ENCODE data around the gene LRRC39. TPM values are rescaled to one million over a fixed set of nuclear protein-coding genes. Genes with fewer than 3 reads are reported as not detected.
"Not testable (repeated sequence)": the region's sequence is repeated elsewhere in the genome, so short reads cannot be mapped to it uniquely, and the experiment has no call there.

LRRC39 gene
- total RNA-seq = 1 to 10 TPM in 1 of 2 donors, under 1 TPM in 1; 0.82 to 1.0 TPM

GRCh38 chr1:100178091-100178490, at the start of gene LRRC39:
TSS of gene LRRC39 (minus strand) at chr1:100178256. CDS start at chr1:100168516, 9,740 bp downstream.
- Mint-ChIP-seq H3K9me3 (no peaks in the 10 kb centered on the region), H3K27me3 (no peaks in the 10 kb centered on the region)

GRCh38 chr1:100222428-100222827, 44.4 kb upstream of the LRRC39 start:
- H3K36me3 Mint-ChIP-seq (ENCODE audit: low read depth) = peaks cover 24% of the 10 kb centered on the region
- H3K4me1 Mint-ChIP-seq = peaks cover 9% of the 10 kb centered on the region
- no peaks in the 10 kb centered on the region for H3K27me3 Mint-ChIP-seq
- no peak overlapping the region for H3K27ac Mint-ChIP-seq
- H3K4me3 Mint-ChIP-seq = no peak overlapping the region
- ATAC-seq (replicated peaks) = no peak
- H3K9me3 Mint-ChIP-seq = no peaks in the 10 kb centered on the region

More at GRCh38 chr1:100178091-100178490, at the start of gene LRRC39:
- H3K4me1 Mint-ChIP-seq = no peaks in the 10 kb centered on the region
- no peak within 1 kb of the TSS for H3K4me3 Mint-ChIP-seq
- no peaks in the 10 kb centered on the region for H3K36me3 Mint-ChIP-seq (ENCODE audit: low read depth)
- H3K27ac Mint-ChIP-seq = no peak within 1 kb of the TSS
- ATAC-seq (replicated peaks) = no peak

- peak; percentile 49 for ATAC-seq (replicated peaks)
- no peak overlapping the region for H3K4me3 Mint-ChIP-seq
- H3K27ac Mint-ChIP-seq = peak overlapping the region; percentile 23
- H3K4me1 Mint-ChIP-seq = peaks cover 9% of the 10 kb centered on the region
- H3K36me3 Mint-ChIP-seq (ENCODE audit: low read depth) = peaks cover 44% of the 10 kb centered on the region
- H3K27me3 Mint-ChIP-seq = no peaks in the 10 kb centered on the region
- no peaks in the 10 kb centered on the region for H3K9me3 Mint-ChIP-seq
Observed at GRCh38 chr1:100219883-100220282, 41.8 kb upstream of the LRRC39 start.

GRCh38 chr1:100219457-100219856, 41.4 kb upstream of the LRRC39 start:
- no peak for ATAC-seq (replicated peaks)
- Mint-ChIP-seq H3K4me1 (peaks cover 9% of the 10 kb centered on the region), H3K27me3 (no peaks in the 10 kb centered on the region), H3K4me3 (no peak overlapping the region), H3K27ac (peak overlapping the region; percentile 23), H3K9me3 (no peaks in the 10 kb centered on the region), H3K36me3 (ENCODE audit: low read depth) (peaks cover 46% of the 10 kb centered on the region)

- Mint-ChIP-seq H3K9me3 (no peaks in the 10 kb centered on the region), H3K4me3 (no peak overlapping the region), H3K36me3 (ENCODE audit: low read depth) (peaks cover 53% of the 10 kb centered on the region), H3K4me1 (peaks cover 9% of the 10 kb centered on the region), H3K27ac (peak overlapping the region; percentile 8), H3K27me3 (no peaks in the 10 kb centered on the region)
- no peak for ATAC-seq (replicated peaks)
Observed at GRCh38 chr1:100217834-100218233, 39.8 kb upstream of the LRRC39 start.

GRCh38 chr1:100215101-100215500, 37.0 kb upstream of the LRRC39 start:
- H3K4me1 Mint-ChIP-seq = peaks cover 4% of the 10 kb centered on the region
- H3K27ac Mint-ChIP-seq = no peak overlapping the region
- no peak for ATAC-seq (replicated peaks)
- H3K27me3 Mint-ChIP-seq = no peaks in the 10 kb centered on the region
- H3K36me3 Mint-ChIP-seq (ENCODE audit: low read depth) = peaks cover 78% of the 10 kb centered on the region
- no peak overlapping the region for H3K4me3 Mint-ChIP-seq
- H3K9me3 Mint-ChIP-seq = no peaks in the 10 kb centered on the region

- ATAC-seq (replicated peaks) = no peak
Observed at GRCh38 chr1:100213141-100213540, 35.1 kb upstream of the LRRC39 start.

GRCh38 chr1:100206301-100206700, 28.2 kb upstream of the LRRC39 start:
- H3K27ac Mint-ChIP-seq = no peak overlapping the region
- H3K36me3 Mint-ChIP-seq (ENCODE audit: low read depth) = peaks cover 90% of the 10 kb centered on the region
- H3K4me1 Mint-ChIP-seq = peaks cover 5% of the 10 kb centered on the region
- H3K9me3 Mint-ChIP-seq = no peaks in the 10 kb centered on the region
- no peak overlapping the region for H3K4me3 Mint-ChIP-seq
- no peak for ATAC-seq (replicated peaks)
- H3K27me3 Mint-ChIP-seq = no peaks in the 10 kb centered on the region

More at GRCh38 chr1:100213141-100213540, 35.1 kb upstream of the LRRC39 start:
- H3K36me3 Mint-ChIP-seq (ENCODE audit: low read depth) = peaks cover 88% of the 10 kb centered on the region
- H3K4me1 Mint-ChIP-seq = no peaks in the 10 kb centered on the region
- H3K9me3 Mint-ChIP-seq = no peaks in the 10 kb centered on the region
- H3K4me3 Mint-ChIP-seq = no peak overlapping the region
- no peaks in the 10 kb centered on the region for H3K27me3 Mint-ChIP-seq
- H3K27ac Mint-ChIP-seq = no peak overlapping the region

- H3K27me3 Mint-ChIP-seq; H3K9me3 Mint-ChIP-seq; H3K4me3 Mint-ChIP-seq; H3K27ac Mint-ChIP-seq; ATAC-seq (replicated peaks); H3K4me1 Mint-ChIP-seq: not testable (repeated sequence)
- peaks cover 90% of the 10 kb centered on the region for H3K36me3 Mint-ChIP-seq (ENCODE audit: low read depth)
Observed at GRCh38 chr1:100205593-100205992, 27.5 kb upstream of the LRRC39 start.

- H3K27ac Mint-ChIP-seq; ATAC-seq (replicated peaks); H3K9me3 Mint-ChIP-seq; H3K4me3 Mint-ChIP-seq; H3K4me1 Mint-ChIP-seq; H3K27me3 Mint-ChIP-seq: not testable (repeated sequence)
- peaks cover 91% of the 10 kb centered on the region for H3K36me3 Mint-ChIP-seq (ENCODE audit: low read depth)
Observed at GRCh38 chr1:100205103-100205502, 27.0 kb upstream of the LRRC39 start.

GRCh38 chr1:100202703-100203102, 24.6 kb upstream of the LRRC39 start:
- not testable (repeated sequence) for H3K27me3 Mint-ChIP-seq; ATAC-seq (replicated peaks); H3K4me3 Mint-ChIP-seq; H3K9me3 Mint-ChIP-seq; H3K4me1 Mint-ChIP-seq
- Mint-ChIP-seq H3K36me3 (ENCODE audit: low read depth) (peaks cover 97% of the 10 kb centered on the region), H3K27ac (peak overlapping the region; percentile 0)

GRCh38 chr1:100200060-100200459, 22.0 kb upstream of the LRRC39 start:
- not testable (repeated sequence) for ATAC-seq (replicated peaks); H3K4me3 Mint-ChIP-seq; H3K27ac Mint-ChIP-seq; H3K4me1 Mint-ChIP-seq; H3K27me3 Mint-ChIP-seq; H3K9me3 Mint-ChIP-seq
- H3K36me3 Mint-ChIP-seq (ENCODE audit: low read depth) = peaks cover 97% of the 10 kb centered on the region

GRCh38 chr1:100198596-100198995, 20.5 kb upstream of the LRRC39 start:
- no peaks in the 10 kb centered on the region for H3K9me3 Mint-ChIP-seq
- ATAC-seq (replicated peaks) = no peak
- H3K27ac Mint-ChIP-seq = no peak overlapping the region
- H3K4me3 Mint-ChIP-seq = no peak overlapping the region
- H3K27me3 Mint-ChIP-seq = no peaks in the 10 kb centered on the region
- H3K36me3 Mint-ChIP-seq (ENCODE audit: low read depth) = peaks cover 92% of the 10 kb centered on the region
- H3K4me1 Mint-ChIP-seq = peaks cover 5% of the 10 kb centered on the region

- H3K4me3 Mint-ChIP-seq = no peak overlapping the region
- no peak overlapping the region for H3K27ac Mint-ChIP-seq
- no peaks in the 10 kb centered on the region for H3K4me1 Mint-ChIP-seq
- no peak for ATAC-seq (replicated peaks)
- peaks cover 18% of the 10 kb centered on the region for H3K36me3 Mint-ChIP-seq (ENCODE audit: low read depth)
- no peaks in the 10 kb centered on the region for H3K9me3 Mint-ChIP-seq
- H3K27me3 Mint-ChIP-seq = no peaks in the 10 kb centered on the region
Observed at GRCh38 chr1:100188617-100189016, 10.6 kb upstream of the LRRC39 start.

GRCh38 chr1:100187912-100188311, 9.9 kb upstream of the LRRC39 start:
- Mint-ChIP-seq H3K4me3 (no peak overlapping the region), H3K36me3 (ENCODE audit: low read depth) (peaks cover 16% of the 10 kb centered on the region), H3K4me1 (no peaks in the 10 kb centered on the region), H3K27me3 (no peaks in the 10 kb centered on the region), H3K9me3 (no peaks in the 10 kb centered on the region), H3K27ac (no peak overlapping the region)
- ATAC-seq (replicated peaks) = no peak

GRCh38 chr1:100184536-100184935, 6.5 kb upstream of the LRRC39 start:
- Mint-ChIP-seq H3K4me1 (no peaks in the 10 kb centered on the region), H3K4me3 (no peak overlapping the region)

More at GRCh38 chr1:100184536-100184935, 6.5 kb upstream of the LRRC39 start:
- H3K36me3 Mint-ChIP-seq (ENCODE audit: low read depth) = no peaks in the 10 kb centered on the region
- H3K27ac Mint-ChIP-seq = no peak overlapping the region
- no peak for ATAC-seq (replicated peaks)
- no peaks in the 10 kb centered on the region for H3K27me3 Mint-ChIP-seq
- H3K9me3 Mint-ChIP-seq = no peaks in the 10 kb centered on the region
